ENCODE data around the gene MAS1L. TPM values are rescaled to one million over a fixed set of nuclear protein-coding genes. Genes with fewer than 3 reads are reported as not detected.

The MAS1L gene
- total RNA-seq, 2 experiments from 2014 or later = not detected

DNA sequence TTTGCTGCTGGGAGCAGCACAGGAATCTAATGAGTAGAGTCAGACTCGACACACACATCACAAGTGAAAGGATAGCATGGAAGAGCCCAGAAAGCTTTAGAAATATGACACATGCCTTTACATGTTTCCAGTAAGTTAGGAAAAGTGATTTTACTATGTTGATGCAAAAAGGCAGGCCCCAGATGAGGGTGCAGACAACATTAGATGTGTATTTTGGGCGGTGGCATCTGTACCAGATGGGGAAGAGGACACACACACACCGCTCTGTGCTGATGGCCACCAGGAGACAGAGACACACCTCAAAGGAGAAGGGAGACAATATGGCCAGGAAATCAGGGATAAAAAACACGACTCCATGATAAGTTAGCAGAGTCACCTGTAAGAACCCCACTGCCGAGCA is 625 bp downstream of the MAS1L start:
- Mint-ChIP-seq H3K4me3 (no peak overlapping the region), H3K27ac (no peak overlapping the region), H3K36me3 (no peaks in the 10 kb centered on the region), H3K9me3 (peaks cover 1% of the 10 kb centered on the region), H3K27me3 (peaks cover 21% of the 10 kb centered on the region), H3K4me1 (no peaks in the 10 kb centered on the region)
- DNase-seq (no peak), ATAC-seq (ENCODE audit: low read depth) (no peak)
- POLR2A ChIA-PET = no interaction called here

DNA sequence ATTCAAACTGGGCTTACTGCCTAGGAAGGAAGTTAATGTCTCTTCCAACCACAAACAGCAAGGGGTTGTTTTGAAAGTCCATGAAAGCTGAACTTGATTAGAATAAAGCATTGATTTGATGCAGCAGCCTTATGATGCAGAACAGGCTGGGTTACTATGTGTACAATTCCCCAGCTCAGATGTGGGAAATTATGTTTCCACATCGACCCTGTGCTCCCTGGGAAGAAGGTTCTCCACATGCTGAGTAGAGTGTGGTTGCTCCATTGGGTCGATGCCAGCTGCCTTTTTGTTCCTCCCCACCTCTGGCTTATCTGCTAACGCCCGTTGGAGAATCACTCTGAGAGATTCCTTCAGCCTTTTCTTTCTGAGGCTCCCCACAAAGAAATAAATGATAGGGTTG is 1.2 kb downstream of the MAS1L start:
- peaks cover 1% of the 10 kb centered on the region for H3K9me3 Mint-ChIP-seq
- no peaks in the 10 kb centered on the region for H3K36me3 Mint-ChIP-seq
- DNase-seq (no peak), ATAC-seq (ENCODE audit: low read depth) (no peak)
- H3K4me1 Mint-ChIP-seq = no peaks in the 10 kb centered on the region
- no peak overlapping the region for H3K27ac Mint-ChIP-seq
- H3K27me3 Mint-ChIP-seq = peaks cover 25% of the 10 kb centered on the region
- H3K4me3 Mint-ChIP-seq = no peak overlapping the region
- POLR2A ChIA-PET = no interaction called here

DNA sequence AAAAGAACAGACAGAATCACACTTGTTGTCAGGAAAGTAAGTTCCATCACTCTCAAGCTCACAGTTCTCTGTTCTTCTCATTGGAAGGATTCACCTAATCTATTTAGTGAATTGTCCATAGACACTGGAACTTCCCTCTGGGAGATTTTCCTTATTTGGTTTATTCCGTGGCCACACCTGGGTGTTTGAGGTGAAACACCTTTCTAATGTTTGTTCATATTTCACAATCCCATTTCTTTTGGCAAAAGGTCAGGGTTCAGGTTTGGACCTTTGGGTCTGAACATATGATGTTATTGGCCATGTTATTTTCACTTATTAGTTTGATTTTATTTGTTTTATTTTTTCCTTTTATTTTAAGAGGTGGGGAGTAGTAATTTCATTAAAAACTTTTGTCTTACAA is 4.0 kb downstream of the MAS1L start:
- ATAC-seq (ENCODE audit: low read depth) = no peak
- H3K27me3 Mint-ChIP-seq = peaks cover 25% of the 10 kb centered on the region
- H3K9me3 Mint-ChIP-seq = no peaks in the 10 kb centered on the region
- H3K36me3 Mint-ChIP-seq = no peaks in the 10 kb centered on the region
- H3K4me1 Mint-ChIP-seq = peaks cover 3% of the 10 kb centered on the region
- no peak overlapping the region for H3K4me3 Mint-ChIP-seq
- no peak overlapping the region for H3K27ac Mint-ChIP-seq
- DNase-seq = no peak
- POLR2A ChIA-PET = no interaction called here

DNA sequence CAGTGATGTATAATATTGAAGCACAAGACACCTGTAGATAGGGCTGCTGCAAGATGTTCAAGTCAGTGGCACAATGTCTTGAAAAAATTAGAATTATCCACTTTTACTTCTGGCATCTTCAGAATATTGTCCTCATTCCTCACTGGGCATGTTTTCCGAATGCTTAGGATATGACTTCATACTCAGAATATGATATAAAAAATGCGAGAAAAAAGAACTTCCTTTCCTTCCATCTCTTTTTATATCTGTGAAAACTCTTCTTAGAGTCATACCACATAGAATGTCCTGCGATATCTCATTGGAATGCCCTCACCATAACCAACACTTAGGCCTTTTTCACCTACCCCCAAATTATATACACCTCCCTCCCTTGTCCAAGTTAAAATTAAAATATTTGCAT is 4.6 kb downstream of the MAS1L start:
- H3K36me3 Mint-ChIP-seq = no peaks in the 10 kb centered on the region
- peaks cover 3% of the 10 kb centered on the region for H3K4me1 Mint-ChIP-seq

DNA sequence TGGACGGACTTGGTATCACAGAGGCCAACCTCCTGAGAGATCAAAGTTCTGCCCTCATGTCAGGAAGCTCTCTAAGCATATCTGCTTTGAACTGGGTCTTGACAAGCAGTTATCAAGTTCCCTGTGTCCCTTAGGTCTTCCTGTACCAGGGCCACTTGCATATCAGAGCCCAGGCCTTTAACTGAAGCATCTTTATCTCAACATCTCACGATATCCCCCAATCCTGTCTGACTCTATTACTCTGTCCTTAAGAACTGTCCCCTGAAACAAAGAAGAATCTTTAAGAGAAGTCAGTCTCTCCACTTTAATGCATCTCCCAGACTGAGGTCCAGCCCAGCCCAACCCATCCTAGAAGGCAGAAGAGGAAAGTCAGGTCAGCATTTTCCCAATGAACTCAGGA is 8.2 kb downstream of the MAS1L start:
- no peak overlapping the region for H3K27ac Mint-ChIP-seq
- H3K4me3 Mint-ChIP-seq = no peak overlapping the region
- peaks cover 19% of the 10 kb centered on the region for H3K27me3 Mint-ChIP-seq
- peaks cover 3% of the 10 kb centered on the region for H3K4me1 Mint-ChIP-seq
- POLR2A ChIA-PET = no interaction called here
- no peak for ATAC-seq (ENCODE audit: low read depth)
- no peaks in the 10 kb centered on the region for H3K36me3 Mint-ChIP-seq
- no peaks in the 10 kb centered on the region for H3K9me3 Mint-ChIP-seq
- no peak for DNase-seq

More for the DNA sequence above, 4.6 kb downstream of the MAS1L start:
- no peak for ATAC-seq (ENCODE audit: low read depth)
- no peaks in the 10 kb centered on the region for H3K9me3 Mint-ChIP-seq
- H3K27me3 Mint-ChIP-seq = peaks cover 25% of the 10 kb centered on the region
- DNase-seq = no peak
- no peak overlapping the region for H3K4me3 Mint-ChIP-seq
- no peak overlapping the region for H3K27ac Mint-ChIP-seq
- POLR2A ChIA-PET = no interaction called here

DNA sequence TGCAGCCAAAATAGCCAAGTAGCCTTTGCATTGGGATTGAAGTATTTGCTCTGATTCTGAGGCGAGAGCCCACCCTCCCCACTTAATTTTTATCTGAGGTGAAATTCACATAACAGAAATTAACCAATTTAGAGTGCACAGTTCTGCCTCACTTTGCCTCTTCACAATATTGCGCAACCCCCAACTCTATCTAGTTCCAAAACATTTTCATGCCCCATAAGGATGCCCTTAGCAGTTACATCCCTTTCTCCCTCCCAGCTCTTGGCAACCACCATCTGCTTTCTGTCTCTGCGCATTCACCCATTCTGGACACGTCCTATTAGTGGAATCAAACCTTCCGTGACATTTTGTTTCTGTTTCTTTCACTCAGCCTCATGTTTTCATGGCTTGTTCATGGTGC is 9.0 kb downstream of the MAS1L start:
- DNase-seq (no peak), ATAC-seq (ENCODE audit: low read depth) (no peak)
- H3K9me3 Mint-ChIP-seq = no peaks in the 10 kb centered on the region
- H3K36me3 Mint-ChIP-seq = no peaks in the 10 kb centered on the region
- POLR2A ChIA-PET = no interaction called here
- H3K27ac Mint-ChIP-seq = no peak overlapping the region
- H3K4me1 Mint-ChIP-seq = peaks cover 3% of the 10 kb centered on the region
- H3K27me3 Mint-ChIP-seq = peaks cover 18% of the 10 kb centered on the region
- no peak overlapping the region for H3K4me3 Mint-ChIP-seq

DNA sequence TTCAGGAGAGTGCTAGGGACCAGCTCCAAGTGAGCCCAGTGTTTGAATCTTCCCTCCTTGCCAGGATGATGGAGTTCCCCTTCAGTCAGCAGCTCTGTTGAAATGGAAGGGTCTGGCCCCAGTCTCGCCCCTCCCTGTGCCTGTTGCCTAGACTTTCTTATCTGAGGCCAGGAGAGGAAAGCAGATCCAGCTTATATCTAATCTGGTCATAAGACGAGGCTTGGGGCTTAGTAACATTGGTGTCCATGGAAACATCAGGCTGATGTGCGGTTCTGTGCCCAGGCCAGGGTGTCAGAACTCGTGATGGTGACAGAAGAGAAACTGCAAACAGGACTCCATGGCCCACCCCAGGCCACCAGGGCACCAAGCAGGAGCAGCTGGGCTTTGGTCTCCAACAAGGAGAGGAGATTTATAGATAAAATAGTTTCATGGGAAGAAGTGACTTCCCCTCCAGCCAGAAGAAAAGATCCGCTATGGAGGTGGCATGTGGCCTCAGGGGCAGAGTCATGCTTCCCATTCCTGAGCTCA is 9.8 kb downstream of the MAS1L start:
- DNase-seq (no peak), ATAC-seq (ENCODE audit: low read depth) (no peak)
- Mint-ChIP-seq H3K27me3 (peaks cover 11% of the 10 kb centered on the region), H3K4me3 (no peak overlapping the region), H3K27ac (no peak overlapping the region), H3K9me3 (no peaks in the 10 kb centered on the region), H3K36me3 (no peaks in the 10 kb centered on the region), H3K4me1 (peaks cover 3% of the 10 kb centered on the region)
- POLR2A ChIA-PET = no interaction called here

DNA sequence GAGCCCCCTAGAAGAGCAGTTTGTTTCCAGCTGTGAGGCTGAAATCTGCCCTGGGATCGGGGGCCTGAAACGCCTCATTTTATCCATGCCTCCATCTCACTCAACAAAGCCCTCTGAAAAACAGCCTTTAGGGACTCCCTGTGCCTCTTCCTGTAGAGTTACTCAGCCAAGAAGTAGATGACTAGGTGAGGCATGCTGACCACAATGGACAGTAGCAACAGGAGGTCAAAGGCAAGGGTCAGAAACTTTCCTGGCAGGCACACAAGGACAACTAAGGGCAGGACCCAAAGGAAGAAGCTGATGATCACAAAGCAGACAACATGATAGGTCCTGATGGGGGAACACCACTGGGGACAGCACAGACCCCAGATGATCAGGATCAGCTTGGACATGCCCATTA is 12.8 kb downstream of the MAS1L start:
- H3K9me3 Mint-ChIP-seq = no peaks in the 10 kb centered on the region
- no peak overlapping the region for H3K4me3 Mint-ChIP-seq
- no peaks in the 10 kb centered on the region for H3K36me3 Mint-ChIP-seq
- peaks cover 2% of the 10 kb centered on the region for H3K4me1 Mint-ChIP-seq
- POLR2A ChIA-PET = no interaction called here
- DNase-seq (no peak), ATAC-seq (ENCODE audit: low read depth) (no peak)
- H3K27me3 Mint-ChIP-seq = peaks cover 2% of the 10 kb centered on the region
- H3K27ac Mint-ChIP-seq = no peak overlapping the region

DNA sequence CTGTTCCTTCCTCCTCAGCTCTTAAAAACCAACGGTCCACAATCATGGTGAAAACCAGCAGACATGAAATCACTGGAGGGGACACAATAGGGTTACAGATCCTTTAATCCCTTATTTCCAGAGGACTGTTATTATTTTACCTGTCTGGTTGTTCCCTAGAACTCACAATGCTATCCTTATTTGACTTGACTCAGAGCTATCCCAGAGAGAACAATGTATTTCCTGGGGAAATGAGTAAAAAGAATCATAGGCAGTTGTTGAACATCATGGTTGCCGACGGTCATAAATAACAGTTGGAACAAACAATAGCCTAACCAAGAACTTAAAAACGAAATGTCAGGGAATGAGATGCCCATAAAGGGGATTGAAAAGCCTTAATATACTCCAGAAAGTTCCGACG is 21.5 kb downstream of the MAS1L start:
- no peak for ATAC-seq (ENCODE audit: low read depth)
- Mint-ChIP-seq H3K9me3 (no peaks in the 10 kb centered on the region), H3K27ac (no peak overlapping the region), H3K4me3 (no peak overlapping the region), H3K4me1 (peaks cover 2% of the 10 kb centered on the region), H3K27me3 (peaks cover 6% of the 10 kb centered on the region), H3K36me3 (no peaks in the 10 kb centered on the region)
- POLR2A ChIA-PET = no interaction called here
- no peak for DNase-seq

DNA sequence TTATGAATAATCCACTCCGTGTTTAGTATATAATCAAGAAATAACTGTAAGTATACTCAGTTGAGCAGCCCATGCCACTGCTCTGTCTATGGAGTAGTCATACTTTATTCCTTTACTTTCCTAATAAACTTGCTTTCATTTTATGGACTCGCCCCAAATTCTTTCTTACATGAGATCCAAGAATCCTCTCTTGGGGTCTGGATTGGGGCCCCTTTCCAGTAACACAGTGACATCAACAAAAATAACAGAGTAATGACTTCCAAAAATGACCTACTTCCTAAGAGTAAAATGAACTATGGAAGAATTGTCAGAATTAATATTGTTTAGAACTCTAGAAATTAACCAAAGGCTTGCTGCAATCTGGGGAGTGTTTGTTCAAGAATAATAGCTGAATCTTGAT is 22.0 kb downstream of the MAS1L start:
- no peak overlapping the region for H3K27ac Mint-ChIP-seq

DNA sequence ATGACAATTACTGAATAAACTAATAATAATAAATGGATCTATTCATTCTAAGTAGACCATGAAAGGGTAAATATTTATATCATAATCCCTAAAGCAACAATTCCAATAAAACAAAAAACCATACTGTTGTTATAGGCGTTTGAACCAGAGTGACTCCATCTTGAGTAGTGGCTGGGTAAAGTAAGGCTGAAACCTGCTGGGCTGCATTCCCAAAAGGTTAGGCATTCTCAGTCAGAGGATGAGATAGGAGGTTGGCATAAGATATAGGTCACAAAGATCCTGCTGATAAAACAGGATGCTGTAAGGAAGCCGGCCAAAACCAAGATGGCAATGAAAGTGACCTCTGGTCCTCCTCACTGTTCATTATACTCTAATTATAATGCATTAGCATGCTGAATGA is 22.5 kb downstream of the MAS1L start:
- peaks cover 2% of the 10 kb centered on the region for H3K4me1 Mint-ChIP-seq
- no peak overlapping the region for H3K27ac Mint-ChIP-seq
- POLR2A ChIA-PET = no interaction called here
- ATAC-seq (ENCODE audit: low read depth) (no peak), DNase-seq (no peak)
- H3K4me3 Mint-ChIP-seq = no peak overlapping the region
- peaks cover 10% of the 10 kb centered on the region for H3K27me3 Mint-ChIP-seq
- no peaks in the 10 kb centered on the region for H3K9me3 Mint-ChIP-seq
- no peaks in the 10 kb centered on the region for H3K36me3 Mint-ChIP-seq

More for the DNA sequence above, 22.0 kb downstream of the MAS1L start:
- DNase-seq (no peak), ATAC-seq (ENCODE audit: low read depth) (no peak)
- Mint-ChIP-seq H3K36me3 (no peaks in the 10 kb centered on the region), H3K27me3 (peaks cover 10% of the 10 kb centered on the region), H3K4me3 (no peak overlapping the region), H3K9me3 (no peaks in the 10 kb centered on the region), H3K4me1 (peaks cover 2% of the 10 kb centered on the region)
- POLR2A ChIA-PET = no interaction called here

DNA sequence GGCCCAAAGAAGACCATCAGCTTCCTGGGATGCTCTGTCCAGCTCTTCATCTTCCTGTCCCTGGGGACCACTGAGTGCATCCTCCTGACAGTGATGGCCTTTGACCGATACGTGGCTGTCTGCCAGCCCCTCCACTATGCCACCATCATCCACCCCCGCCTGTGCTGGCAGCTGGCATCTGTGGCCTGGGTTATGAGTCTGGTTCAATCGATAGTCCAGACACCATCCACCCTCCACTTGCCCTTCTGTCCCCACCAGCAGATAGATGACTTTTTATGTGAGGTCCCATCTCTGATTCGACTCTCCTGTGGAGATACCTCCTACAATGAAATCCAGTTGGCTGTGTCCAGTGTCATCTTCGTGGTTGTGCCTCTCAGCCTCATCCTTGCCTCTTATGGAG is 25.7 kb downstream of the MAS1L start:
- no peaks in the 10 kb centered on the region for H3K9me3 Mint-ChIP-seq

DNA sequence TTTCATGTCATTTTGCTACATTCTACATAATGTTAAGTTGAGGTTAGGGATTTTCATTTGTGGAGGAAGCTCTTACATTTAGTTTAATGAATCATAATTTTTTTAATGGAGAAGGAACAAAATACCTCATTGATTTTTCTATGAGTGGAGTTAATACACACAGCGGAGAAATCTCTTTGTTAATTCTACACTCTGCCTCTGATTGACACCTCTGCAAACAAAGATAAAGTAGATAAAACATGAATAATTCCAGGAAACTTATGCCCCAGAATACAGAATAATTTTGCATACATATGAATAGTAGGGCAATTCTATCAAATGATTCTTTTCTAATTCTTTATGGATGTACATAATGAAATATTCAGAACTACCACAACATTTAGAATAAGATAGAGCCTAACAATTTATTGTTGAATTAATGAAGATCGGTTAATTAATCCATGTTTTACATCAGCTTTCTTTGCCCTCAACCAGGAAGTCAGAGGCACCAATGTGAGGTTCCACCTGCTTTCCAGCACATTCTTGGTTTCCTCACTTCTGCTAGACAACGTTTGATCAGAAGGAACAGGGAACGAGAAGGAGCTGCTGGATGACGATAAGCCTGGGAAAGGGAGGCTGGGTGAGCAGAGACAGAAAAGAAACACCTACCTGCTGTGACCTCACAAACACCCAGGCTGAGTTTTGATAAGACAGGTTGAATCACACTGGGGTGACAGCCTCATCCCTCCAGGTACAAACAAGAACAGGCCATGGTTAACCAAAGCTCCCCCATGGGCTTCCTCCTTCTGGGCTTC is 26.5 kb downstream of the MAS1L start:
- H3K4me1 Mint-ChIP-seq = peaks cover 2% of the 10 kb centered on the region
- no peak overlapping the region for H3K4me3 Mint-ChIP-seq
- POLR2A ChIA-PET = no interaction called here
- H3K36me3 Mint-ChIP-seq = no peaks in the 10 kb centered on the region
- ATAC-seq (ENCODE audit: low read depth) = no peak
- H3K27ac Mint-ChIP-seq = no peak overlapping the region
- no peaks in the 10 kb centered on the region for H3K9me3 Mint-ChIP-seq
- peaks cover 12% of the 10 kb centered on the region for H3K27me3 Mint-ChIP-seq
- DNase-seq = no peak

More for the DNA sequence above, 25.7 kb downstream of the MAS1L start:
- ATAC-seq (ENCODE audit: low read depth) (no peak), DNase-seq (no peak)
- Mint-ChIP-seq H3K4me1 (peaks cover 2% of the 10 kb centered on the region), H3K27ac (no peak overlapping the region), H3K27me3 (peaks cover 15% of the 10 kb centered on the region), H3K36me3 (no peaks in the 10 kb centered on the region), H3K4me3 (no peak overlapping the region)
- POLR2A ChIA-PET = no interaction called here

DNA sequence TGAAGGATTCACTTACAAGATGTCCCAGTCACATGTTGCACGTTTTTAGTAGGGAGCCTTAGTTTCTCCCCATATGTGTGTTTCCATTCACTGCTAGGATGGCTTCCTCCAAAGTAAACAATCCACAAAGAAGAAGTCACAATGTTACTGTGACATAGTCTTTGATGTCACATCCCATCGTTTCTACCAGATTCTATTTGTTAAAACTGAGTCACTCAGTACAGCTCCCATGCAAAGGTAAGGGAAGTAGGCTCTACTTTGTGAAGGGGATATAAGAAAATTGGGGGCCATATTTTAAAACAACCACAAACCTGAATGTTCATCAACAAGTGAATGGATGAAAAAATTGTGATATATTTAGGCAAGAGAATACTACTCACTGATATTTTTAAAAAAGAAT is 30.8 kb downstream of the MAS1L start, which contains the start of the genes OR11A1 and OR2H1:
Gene OR11A1, minus strand, starts transcription at position 101 of the 400 bp plus-strand sequence. CDS start 29,430 bp downstream, outside the sequence.
Gene OR2H1, plus strand, starts transcription at position 185 of the 400 bp plus-strand sequence. CDS start 4,615 bp downstream, outside the sequence.
- no peak for ATAC-seq (ENCODE audit: low read depth)
- Mint-ChIP-seq H3K4me1 (peaks cover 2% of the 10 kb centered on the region), H3K27me3 (peaks cover 15% of the 10 kb centered on the region), H3K36me3 (no peaks in the 10 kb centered on the region), H3K27ac (no peak within 1 kb of the TSS), H3K4me3 (no peak within 1 kb of the TSS), H3K9me3 (no peaks in the 10 kb centered on the region)
- DNase-seq = no peak
- POLR2A ChIA-PET = no interaction called here
